Dedifferentiated amniotic fluid mesenchymal stem cell (primary cell): Measurements from ENCODE around the gene MMUT.
"Not testable (repeated sequence)": the region's sequence is repeated elsewhere in the genome, so short reads cannot be mapped to it uniquely, and the experiment has no call there.

Source experiments
- DNase-seq: peaks from one replicate; pipeline ENCODE4 v3.0.0-alpha.2; 2016; ENCODE audit errors: extremely low spot score

The MMUT gene

DNA sequence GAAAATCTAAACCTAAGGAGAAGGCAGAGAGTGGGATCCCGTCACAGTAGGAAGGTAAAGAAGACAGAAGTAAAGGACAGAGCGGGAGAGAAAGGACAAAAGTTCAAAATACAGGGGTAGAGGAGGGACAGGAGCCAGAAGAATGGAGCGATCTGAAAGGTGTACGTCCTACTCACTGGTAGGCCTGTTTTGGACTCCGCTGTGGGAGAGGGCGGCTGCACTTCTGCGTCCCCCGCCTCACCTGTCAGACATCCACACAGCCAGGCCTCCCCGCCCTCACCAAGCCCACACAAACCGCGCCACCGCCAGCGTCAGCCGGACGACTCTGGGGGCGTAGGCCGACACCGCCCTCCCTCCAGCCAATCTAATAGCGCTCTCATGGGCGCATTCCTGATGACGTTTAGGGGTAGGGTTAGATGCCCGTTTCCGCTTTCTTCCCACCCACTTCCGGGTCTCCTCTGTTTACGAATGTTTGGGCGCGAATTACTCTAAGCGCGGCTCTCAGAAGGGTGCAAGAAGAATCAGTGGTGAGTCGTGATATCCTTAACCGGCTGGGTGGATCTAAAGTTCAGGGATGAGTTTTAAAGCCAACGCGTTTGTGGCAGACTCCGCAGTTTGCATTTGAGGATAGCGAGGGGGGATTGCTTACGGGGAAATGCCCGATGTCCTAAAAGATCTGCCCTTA is at the start of gene MMUT, which contains the start of gene CENPQ:
Gene MMUT (minus strand): TSS at position 327 of the 685 bp plus-strand sequence. CDS start 3,787 bp downstream, outside the sequence.
Gene CENPQ (plus strand): TSS at position 444 of the 685 bp plus-strand sequence. CDS start 6,807 bp downstream, outside the sequence.
- peak; percentile 97 for DNase-seq

DNA sequence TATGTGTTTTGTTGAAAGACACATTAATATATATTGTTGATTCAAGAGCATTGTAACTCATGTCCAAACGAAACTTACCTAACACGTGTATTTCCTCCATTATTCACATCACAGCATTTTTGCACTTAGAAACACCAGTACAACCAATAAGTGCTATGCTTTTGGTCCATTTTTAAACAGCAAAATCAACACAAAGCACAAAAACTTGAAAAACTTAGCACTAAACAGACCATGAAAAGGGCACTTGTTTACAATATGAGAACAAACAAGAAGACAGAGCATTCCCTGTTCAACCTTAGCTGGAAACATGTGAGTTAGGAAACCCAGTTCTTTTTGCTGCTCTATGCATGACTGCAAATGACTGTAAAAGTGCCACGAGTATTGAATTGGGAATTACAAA is 46.3 kb upstream of the MMUT start:
- no peak for DNase-seq

DNA sequence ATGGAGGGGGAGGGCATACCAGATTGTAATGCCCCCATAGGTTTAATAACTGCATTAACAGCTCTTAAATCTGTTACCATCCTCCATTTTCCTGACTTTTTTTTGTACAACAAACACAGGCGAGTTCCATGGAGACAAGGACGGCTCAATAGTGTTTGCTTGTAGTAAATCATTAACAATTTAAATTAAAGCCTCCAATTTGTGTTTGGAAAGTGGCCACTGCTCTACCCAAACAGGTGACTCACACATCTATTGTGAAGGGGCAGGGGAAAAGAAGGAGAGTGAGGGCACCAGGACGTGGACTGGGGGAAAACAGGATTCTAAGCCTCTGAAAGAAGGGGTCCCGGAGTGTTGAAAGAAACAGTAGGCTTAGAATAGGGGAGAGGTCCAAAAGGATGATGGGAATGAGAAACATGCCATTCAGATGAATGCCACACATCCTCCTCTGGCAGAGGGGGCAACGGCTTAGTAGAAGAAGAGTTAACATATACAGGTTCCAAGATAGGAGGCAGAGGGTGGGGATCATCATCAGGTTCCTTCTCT is 43.6 kb upstream of the MMUT start:
- no peak for DNase-seq

DNA sequence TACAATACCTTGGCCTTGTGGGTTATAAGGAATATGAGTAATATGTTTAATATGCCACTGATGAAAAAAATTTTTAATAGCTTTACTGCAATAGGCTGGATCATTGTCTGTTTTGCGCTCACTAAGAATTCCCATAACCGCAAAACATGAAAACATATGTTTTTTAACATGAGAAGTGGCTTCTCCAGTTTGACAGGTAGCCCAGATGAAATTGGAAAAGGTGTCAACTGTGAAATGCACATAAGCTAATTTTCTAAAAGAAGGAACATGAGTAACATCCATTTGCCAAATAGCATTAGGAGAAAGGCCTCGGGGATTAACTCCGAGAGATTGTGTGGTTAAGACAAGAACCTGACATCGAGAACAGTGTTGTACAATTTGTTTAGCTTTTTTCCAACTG is 41.6 kb upstream of the MMUT start:
- DNase-seq = no peak

DNA sequence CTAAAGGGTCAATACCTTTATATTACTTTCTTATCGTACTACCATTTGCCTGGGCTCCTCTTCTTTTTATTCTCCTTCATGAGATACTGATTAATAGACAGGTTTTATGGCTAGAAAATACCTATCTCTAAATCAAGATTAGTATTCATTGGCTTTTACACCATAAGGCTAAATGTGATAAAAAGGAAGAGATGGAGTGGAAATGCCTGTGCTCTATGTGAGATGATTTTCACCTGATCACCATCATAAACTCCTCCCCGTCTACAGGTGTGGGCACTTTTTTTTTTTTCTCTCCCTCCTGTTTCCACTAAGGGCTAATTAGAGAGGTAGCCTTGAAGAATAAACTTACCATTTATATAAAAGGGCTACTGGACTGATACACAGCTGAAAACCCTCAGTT is 36.6 kb upstream of the MMUT start, which contains the start of gene GLYATL3:
Gene GLYATL3 (plus strand): TSS at position 301 of the 400 bp plus-strand sequence. CDS start 12,068 bp downstream, outside the sequence.
- DNase-seq = no peak

DNA sequence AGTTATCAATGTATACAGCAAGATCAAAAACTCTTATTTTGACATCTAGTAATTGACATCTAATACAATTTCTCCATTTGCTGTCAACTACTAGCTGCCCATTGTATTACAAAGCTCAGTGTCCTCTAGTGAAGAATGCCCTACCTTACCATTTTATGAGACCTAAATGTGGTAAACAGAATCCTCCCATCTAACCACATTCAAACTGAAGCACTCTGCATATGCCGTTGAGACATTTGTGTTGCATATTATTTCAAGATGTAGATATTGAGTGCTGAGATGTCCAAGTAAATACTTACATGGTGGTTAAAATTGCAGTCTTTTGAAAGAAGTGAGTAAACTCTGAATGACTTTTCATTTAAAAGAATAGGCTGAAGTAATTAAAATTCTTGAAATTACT is 36.1 kb upstream of the MMUT start:
- no peak for DNase-seq

DNA sequence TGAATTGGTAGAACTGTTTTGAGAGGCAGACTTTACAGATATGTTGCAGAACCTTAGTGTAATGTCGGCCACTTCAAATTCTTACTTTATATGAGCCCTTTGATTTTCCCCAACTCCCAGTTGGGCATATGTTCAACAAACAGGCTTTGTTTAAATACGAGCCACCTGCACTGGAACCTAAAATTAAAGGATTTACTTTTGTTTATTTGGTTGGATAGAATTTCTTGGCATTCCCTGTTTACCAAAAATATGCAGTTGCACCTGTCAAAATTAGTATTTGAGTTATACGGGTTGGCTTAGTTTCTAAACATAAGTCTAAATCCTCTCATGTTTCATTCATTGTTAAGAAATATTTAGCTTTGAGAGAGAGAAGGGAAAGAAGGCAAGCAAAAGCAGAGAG is 34.3 kb upstream of the MMUT start:
- no peak for DNase-seq

DNA sequence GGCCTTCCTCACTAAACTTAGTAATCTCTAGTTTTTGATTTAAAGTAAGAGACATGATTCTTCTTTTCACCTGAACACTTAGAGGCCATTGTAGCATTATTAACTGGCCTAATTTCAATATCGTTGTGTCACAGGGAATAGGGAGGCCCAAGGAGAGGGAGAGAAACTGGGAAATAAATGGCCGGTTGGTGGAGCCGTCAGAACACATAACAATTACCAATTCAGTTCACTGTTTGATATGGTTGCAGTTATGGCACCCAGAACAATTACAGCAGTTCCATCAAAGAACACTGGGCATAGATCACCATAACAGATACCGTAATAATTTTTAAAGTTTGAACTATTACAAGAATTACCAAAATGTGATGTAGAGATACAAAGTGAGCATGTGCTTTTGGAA is 27.6 kb upstream of the MMUT start:
- DNase-seq = no peak

DNA sequence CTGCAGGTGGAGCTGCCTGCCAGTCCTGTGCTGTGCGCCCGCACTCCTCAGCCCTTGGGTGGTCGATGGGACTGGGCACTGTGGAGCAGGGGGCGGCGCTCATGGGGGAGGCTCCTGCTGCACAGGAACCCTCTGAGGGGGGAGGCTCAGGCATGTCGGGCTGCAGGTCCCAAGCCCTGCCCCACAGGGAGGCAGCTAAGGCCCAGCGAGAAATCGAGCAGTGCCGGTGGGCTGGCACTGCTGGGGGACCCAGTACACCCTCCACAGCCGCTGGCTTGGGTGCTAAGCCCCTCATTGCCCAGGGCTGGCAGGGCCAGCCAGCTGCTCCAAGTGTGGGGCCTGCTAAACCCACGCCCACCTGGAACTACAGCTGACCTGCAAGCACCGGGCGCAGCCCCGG is 20.3 kb upstream of the MMUT start:
- DNase-seq = not testable (repeated sequence)

DNA sequence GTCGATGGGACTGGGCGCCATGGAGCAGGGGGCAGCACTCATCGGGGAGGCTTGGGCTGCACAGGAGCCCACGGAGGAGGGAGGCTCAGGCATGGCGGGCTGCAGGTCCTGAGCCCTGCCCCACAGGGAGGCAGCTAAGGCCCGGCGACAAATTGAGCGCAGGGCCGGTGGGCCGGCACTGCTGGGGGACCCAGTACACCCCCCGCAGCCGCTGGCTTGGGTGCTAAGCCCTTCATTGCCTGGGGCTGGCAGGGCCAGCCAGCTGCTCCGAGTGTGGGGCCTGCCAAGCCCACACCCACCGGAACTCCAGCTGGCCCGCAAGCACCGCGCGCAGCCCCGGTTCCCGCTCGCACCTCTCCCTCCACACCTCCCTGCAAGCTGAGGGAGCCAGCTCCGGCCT is 18.8 kb upstream of the MMUT start:
- not testable (repeated sequence) for DNase-seq

DNA sequence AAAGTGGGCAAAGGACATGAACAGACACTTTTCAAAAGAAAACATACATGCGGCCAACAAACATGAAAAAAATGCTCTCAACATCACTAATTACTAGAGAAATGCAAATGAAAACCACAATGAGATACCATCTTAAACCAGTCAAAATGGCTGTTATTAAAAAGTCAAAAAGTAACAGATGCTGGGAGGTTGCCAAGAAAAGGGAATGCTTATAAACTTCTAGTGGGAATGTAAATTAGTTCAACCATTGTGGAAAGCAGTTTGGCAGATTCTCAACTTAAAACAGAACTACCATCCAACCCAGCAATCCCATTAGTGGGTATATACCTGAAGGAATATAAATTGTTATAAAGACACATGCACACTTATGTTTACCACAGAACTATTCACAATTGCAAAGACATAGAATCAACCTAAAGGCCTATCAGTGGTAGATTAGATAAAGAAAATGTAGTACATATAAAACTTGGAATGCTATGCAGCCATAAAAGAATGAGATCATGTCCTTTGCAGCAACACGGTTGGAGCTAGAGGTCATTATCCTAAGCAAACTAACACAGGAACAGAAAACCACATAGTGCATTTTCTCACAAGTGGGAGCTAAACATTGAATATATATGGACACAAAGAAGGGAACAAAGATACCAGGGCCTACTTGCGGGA is 16.4 kb upstream of the MMUT start:
- no peak for DNase-seq

DNA sequence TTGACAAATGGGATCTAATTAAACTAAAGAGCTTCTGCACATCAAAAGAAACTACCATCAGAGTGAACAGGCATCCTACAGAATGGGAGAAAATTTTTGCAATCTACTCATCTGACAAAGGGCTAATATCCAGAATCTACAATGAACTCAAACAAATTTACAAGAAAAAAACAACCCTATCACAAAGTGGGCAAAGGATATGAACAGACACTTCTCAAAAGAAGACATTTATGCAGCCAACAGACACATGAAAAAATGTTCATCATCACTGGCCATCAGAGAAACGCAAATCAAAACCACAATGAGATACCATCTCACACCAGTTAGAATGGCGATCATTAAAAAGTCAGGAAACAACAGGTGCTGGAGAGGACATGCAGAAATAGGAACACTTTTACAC is 13.5 kb upstream of the MMUT start:
- DNase-seq = not testable (repeated sequence)

DNA sequence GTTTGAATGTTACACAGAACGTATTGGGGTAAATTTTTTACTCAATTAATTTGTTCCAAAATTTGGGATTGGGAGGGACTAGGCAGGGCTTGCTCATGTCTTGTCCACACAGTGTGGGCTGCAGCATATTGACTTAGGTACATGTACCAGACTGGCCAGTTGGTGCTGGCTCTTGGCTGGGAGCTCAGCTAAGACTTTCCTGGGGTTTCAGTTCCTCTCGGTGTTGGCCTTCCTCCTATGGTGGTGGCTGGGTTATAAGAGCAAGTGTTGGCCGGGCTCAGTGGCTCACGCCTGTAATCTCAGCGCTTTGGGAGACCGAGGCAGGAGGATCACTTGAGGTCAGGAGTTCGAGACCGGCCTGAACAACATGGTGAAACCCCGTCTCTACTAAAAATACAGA is 5.0 kb upstream of the MMUT start:
- no peak for DNase-seq

DNA sequence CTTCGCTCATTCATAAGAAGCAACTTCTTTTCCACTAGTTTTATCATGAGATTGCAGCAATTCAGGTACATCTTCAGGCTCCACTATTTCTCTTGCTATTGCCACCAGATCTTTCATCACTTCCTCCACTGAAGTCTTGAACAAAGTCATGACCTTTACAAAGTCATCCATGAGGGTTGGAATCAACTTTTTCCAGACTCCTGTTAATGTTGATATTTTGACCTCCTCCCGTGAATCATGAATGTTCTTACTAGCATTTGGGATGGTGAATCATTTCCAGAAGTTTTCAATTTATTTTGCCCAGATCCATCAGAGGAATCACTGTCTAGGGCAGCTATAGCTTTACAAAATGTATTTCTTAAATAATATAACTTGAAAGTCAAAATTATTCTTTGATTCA is 1.6 kb upstream of the MMUT start:
- DNase-seq = no peak

DNA sequence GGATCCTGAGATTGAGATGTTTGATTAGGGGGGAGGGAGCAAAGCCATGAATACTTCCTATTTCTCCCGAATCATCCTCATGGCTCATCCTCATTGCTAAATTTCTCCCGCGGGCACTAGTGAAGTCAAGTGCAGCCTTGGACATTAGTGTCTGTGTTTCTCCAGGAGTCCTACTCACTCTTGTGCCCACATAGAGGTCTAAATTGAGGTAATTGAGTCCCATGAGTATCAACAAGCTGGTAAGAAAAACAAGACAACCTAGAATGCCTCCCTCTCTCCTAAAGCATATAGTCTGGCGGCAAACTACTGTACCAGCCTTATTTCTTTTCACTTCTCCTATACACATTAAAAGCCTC is 537 bp upstream of the MMUT start:
- no peak for DNase-seq

DNA sequence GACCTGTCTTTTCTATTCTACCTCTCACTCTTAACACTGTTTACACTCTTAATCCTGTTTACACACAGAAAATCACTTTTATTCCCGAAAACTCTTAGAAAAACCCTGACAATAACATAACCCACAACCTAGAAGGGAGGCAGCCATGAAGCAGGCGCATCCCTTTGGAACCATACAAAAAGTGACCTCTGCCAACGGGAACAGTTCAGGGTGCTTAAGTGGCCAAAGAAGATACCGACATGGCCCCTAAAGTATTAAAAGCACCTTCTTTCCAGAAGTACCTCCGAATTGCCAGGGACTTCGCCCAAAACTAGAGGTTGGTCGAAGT is 490 bp downstream of the MMUT start:
- DNase-seq = no peak

DNA sequence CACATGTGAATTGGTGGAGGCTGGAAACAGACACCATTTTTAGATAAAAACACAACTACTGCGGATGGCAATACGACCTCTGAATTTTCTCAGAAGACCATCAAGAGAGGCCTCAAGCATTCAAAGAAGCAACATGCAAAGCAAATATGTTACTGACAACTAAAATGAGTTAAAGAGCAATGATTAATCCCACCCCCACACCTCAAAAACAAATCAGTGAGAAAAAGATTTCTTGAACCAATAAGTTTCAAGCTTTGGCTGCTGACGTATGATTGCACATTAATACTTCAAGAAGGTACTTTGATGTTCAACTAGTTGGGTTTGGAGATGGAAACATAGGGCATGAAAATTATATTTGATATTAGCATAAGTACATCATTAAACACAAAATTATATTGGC is 982 bp downstream of the MMUT start:
- no peak for DNase-seq

DNA sequence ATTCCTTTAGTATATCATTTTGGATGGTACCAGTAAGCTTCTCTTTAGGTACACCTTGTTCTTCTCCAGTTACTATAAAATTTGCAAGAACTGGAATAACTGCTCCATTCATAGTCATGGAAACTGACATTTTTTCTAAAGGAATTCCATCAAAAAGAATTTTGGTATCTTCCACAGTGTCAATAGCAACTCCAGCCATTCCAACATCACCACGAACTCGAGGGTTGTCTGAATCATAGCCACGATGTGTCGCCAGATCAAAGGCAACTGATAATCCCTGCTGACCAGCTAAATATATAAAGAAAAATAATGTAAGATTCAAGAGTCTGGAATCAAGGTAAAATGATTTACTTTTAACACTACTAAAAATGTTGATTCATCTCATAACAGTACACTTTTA is 5.3 kb downstream of the MMUT start:
- no peak for DNase-seq

DNA sequence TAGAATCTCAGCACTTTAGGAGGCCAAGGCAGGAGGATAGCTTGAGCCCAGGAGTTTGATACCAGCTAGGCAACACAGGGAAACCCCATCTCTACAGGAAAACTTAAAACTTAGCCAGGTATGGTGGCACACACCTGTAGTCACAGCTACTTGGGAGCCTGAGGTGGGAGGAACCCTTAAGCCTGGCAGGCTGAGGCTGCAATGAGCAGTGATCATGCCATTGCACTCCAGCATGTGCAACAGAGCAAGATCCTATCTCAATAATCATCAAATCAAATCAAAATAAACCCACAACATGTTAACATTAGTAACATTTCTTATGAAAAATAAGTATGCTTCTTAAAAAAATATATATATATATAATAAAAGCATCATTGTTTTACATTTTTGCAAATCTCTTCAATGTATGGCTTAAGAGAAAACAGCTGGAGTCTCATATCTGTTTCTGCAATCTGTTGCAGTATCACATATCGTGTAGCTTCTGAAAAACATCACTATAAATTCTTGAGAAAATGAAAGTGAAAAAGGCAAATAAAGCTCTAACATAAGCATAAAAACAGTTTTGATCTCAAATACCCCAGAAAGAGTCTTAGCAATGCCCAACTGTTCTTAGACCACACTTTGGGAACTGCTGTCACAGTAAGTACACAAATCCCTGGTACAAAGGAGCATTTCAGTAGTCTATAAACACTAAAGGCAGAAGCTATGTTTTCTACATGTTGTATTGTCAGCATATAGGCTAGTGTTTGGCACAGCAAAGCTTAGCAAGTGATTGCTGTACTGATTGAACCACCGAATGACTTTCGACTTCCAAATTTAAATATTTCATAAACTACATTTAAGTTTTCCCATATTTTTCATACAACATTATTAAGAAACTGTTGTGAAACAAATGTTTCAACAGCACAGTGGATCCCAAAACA is 8.0 kb downstream of the MMUT start:
- DNase-seq = no peak

DNA sequence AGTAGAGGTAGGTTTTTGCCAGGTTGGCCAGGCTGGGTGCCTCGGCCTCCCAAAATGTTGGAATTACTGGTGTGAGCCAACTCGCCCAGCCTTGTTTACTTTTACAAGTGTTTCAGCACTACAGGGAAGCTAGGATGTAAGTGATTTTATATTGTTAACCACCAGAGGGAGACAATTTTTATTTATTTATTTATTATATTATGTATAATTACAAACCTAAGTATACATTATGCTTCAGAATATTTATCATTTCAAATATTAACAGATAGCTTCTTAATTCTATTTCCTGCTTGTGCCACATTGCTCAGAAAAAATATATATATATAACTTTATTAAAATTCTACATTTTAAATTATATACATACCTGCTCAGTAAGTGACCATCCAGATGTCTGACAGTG is 9.8 kb downstream of the MMUT start:
- DNase-seq = no peak

DNA sequence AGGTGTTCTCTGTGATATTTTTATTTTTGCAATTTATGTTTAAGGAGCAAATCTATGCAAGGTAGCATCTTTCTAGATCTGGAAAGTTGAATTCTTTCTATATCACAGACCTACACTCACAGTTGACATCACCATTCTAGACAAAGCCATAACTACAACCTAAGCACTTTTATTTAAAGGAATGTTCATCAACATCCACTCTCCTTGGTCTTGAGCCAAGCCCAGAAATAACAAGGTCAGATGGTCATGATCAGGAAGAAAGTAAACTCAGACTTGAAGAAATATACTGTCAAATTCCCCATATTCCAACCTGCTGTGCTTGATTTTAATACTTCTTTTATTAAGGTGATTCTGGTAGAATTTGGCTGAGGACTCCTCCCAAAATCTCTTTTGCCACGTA is 32.2 kb downstream of the MMUT start:
- no peak for DNase-seq

DNA sequence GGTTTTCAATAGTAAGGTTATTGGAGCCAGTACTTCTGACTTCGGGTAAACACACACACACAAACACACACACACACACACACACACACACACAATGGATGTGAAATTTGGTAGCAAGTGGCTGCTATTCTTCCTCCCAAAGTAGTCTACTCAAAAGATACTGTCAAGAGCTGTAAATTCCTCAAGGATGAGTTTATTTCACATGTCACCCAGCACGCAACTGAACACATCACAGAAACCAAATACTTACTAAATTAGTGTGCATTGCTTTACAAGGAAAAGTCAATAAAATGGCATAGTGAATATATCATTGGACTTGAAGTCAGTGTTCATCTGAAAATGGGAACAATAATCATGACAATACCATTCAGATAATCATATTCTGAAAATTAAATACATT is 32.9 kb downstream of the MMUT start:
- DNase-seq = no peak
